Measurements from ENCODE around the gene PAWR.
"Not testable (repeated sequence)": the region's sequence is repeated elsewhere in the genome, so short reads cannot be mapped to it uniquely, and the experiment has no call there.

Gene PAWR

GRCh38 chr12:79644274-79645234, 46.2 kb downstream of the PAWR start:
- Histone ChIP-seq H3K36me3 (ENCODE audit: control insufficient read depth in 1 of 2, insufficient read depth in 2 of 2, low read length in 2 of 2) (no peaks in the 10 kb centered on the region), H3K4me3 (ENCODE audit: low read depth in 1 of 2, low read length in 2 of 2) (no peak overlapping the region)

GRCh38 chr12:79643821-79644220, 46.9 kb downstream of the PAWR start:
- H3K36me3 ChIP-seq (ENCODE audit: control insufficient read depth in 1 of 2, insufficient read depth in 2 of 2, low read length in 2 of 2) = no peaks in the 10 kb centered on the region
- H3K27ac ChIP-seq (ENCODE audit: low read length) = no peak overlapping the region
- no peak overlapping the region for H3K4me3 ChIP-seq (ENCODE audit: low read depth in 1 of 2, low read length in 2 of 2)
- H3K27me3 ChIP-seq (ENCODE audit: low read depth, low read length) = no peaks in the 10 kb centered on the region
- no peaks in the 10 kb centered on the region for H3K9me3 ChIP-seq (ENCODE audit: control insufficient read depth in 1 of 2, low read length in 2 of 2)
- peaks cover 0 to 21% of the 10 kb centered on the region in 2 donors for H3K4me1 ChIP-seq (ENCODE audit: control insufficient read depth in 1 of 2, insufficient read depth in 2 of 2, low read length in 2 of 2)

More at GRCh38 chr12:79644274-79645234, 46.2 kb downstream of the PAWR start:
- Histone ChIP-seq H3K27me3 (ENCODE audit: low read depth, low read length) (no peaks in the 10 kb centered on the region), H3K9me3 (ENCODE audit: control insufficient read depth in 1 of 2, low read length in 2 of 2) (no peaks in the 10 kb centered on the region), H3K4me1 (ENCODE audit: control insufficient read depth in 1 of 2, insufficient read depth in 2 of 2, low read length in 2 of 2) (peaks cover 0 to 21% of the 10 kb centered on the region in 2 donors), H3K27ac (ENCODE audit: low read length) (no peak overlapping the region)

GRCh38 chr12:79638490-79638889, 52.3 kb downstream of the PAWR start:
- no peaks in the 10 kb centered on the region for H3K36me3 ChIP-seq (ENCODE audit: control insufficient read depth in 1 of 2, insufficient read depth in 2 of 2, low read length in 2 of 2)
- H3K27ac ChIP-seq (ENCODE audit: low read length) = no peak overlapping the region
- no peak overlapping the region for H3K4me3 ChIP-seq (ENCODE audit: low read depth in 1 of 2, low read length in 2 of 2)

GRCh38 chr12:79637093-79637492, 53.7 kb downstream of the PAWR start:
- Histone ChIP-seq H3K4me1 (ENCODE audit: control insufficient read depth in 1 of 2, insufficient read depth in 2 of 2, low read length in 2 of 2) (no peaks in the 10 kb centered on the region), H3K9me3 (ENCODE audit: control insufficient read depth in 1 of 2, low read length in 2 of 2) (no peaks in the 10 kb centered on the region), H3K27me3 (ENCODE audit: low read depth, low read length) (no peaks in the 10 kb centered on the region), H3K4me3 (ENCODE audit: low read depth in 1 of 2, low read length in 2 of 2) (no peak overlapping the region), H3K27ac (ENCODE audit: low read length) (no peak overlapping the region), H3K36me3 (ENCODE audit: control insufficient read depth in 1 of 2, insufficient read depth in 2 of 2, low read length in 2 of 2) (no peaks in the 10 kb centered on the region)

More at GRCh38 chr12:79638490-79638889, 52.3 kb downstream of the PAWR start:
- H3K27me3 ChIP-seq (ENCODE audit: low read depth, low read length) = no peaks in the 10 kb centered on the region
- peaks cover 0 to 8% of the 10 kb centered on the region in 2 donors for H3K4me1 ChIP-seq (ENCODE audit: control insufficient read depth in 1 of 2, insufficient read depth in 2 of 2, low read length in 2 of 2)
- H3K9me3 ChIP-seq (ENCODE audit: control insufficient read depth in 1 of 2, low read length in 2 of 2) = no peaks in the 10 kb centered on the region

GRCh38 chr12:79635676-79636075, 55.1 kb downstream of the PAWR start:
- H3K4me1 ChIP-seq (ENCODE audit: control insufficient read depth in 1 of 2, insufficient read depth in 2 of 2, low read length in 2 of 2) = no peaks in the 10 kb centered on the region
- no peaks in the 10 kb centered on the region for H3K9me3 ChIP-seq (ENCODE audit: control insufficient read depth in 1 of 2, low read length in 2 of 2)

GRCh38 chr12:79634957-79635471, 55.8 kb downstream of the PAWR start:
- Histone ChIP-seq H3K36me3 (ENCODE audit: control insufficient read depth in 1 of 2, insufficient read depth in 2 of 2, low read length in 2 of 2) (no peaks in the 10 kb centered on the region), H3K27ac (ENCODE audit: low read length) (no peak overlapping the region), H3K9me3 (ENCODE audit: control insufficient read depth in 1 of 2, low read length in 2 of 2) (no peaks in the 10 kb centered on the region), H3K4me1 (ENCODE audit: control insufficient read depth in 1 of 2, insufficient read depth in 2 of 2, low read length in 2 of 2) (no peaks in the 10 kb centered on the region), H3K27me3 (ENCODE audit: low read depth, low read length) (no peaks in the 10 kb centered on the region), H3K4me3 (ENCODE audit: low read depth in 1 of 2, low read length in 2 of 2) (no peak overlapping the region)

More at GRCh38 chr12:79635676-79636075, 55.1 kb downstream of the PAWR start:
- Histone ChIP-seq H3K4me3 (ENCODE audit: low read depth in 1 of 2, low read length in 2 of 2) (no peak overlapping the region), H3K27me3 (ENCODE audit: low read depth, low read length) (no peaks in the 10 kb centered on the region), H3K27ac (ENCODE audit: low read length) (no peak overlapping the region), H3K36me3 (ENCODE audit: control insufficient read depth in 1 of 2, insufficient read depth in 2 of 2, low read length in 2 of 2) (no peaks in the 10 kb centered on the region)

- Histone ChIP-seq H3K27me3 (ENCODE audit: low read depth, low read length) (no peaks in the 10 kb centered on the region), H3K4me1 (ENCODE audit: control insufficient read depth in 1 of 2, insufficient read depth in 2 of 2, low read length in 2 of 2) (no peaks in the 10 kb centered on the region), H3K9me3 (ENCODE audit: control insufficient read depth in 1 of 2, low read length in 2 of 2) (no peaks in the 10 kb centered on the region), H3K4me3 (ENCODE audit: low read depth in 1 of 2, low read length in 2 of 2) (no peak overlapping the region), H3K27ac (ENCODE audit: low read length) (no peak overlapping the region), H3K36me3 (ENCODE audit: control insufficient read depth in 1 of 2, insufficient read depth in 2 of 2, low read length in 2 of 2) (no peaks in the 10 kb centered on the region)
Observed at GRCh38 chr12:79629561-79629960, 61.2 kb downstream of the PAWR start.

- H3K4me3 ChIP-seq (ENCODE audit: low read depth in 1 of 2, low read length in 2 of 2); H3K4me1 ChIP-seq (ENCODE audit: control insufficient read depth in 1 of 2, insufficient read depth in 2 of 2, low read length in 2 of 2); H3K27ac ChIP-seq (ENCODE audit: low read length); H3K27me3 ChIP-seq (ENCODE audit: low read depth, low read length); H3K36me3 ChIP-seq (ENCODE audit: control insufficient read depth in 1 of 2, insufficient read depth in 2 of 2, low read length in 2 of 2); H3K9me3 ChIP-seq (ENCODE audit: control insufficient read depth in 1 of 2, low read length in 2 of 2): not testable (repeated sequence)
Observed at GRCh38 chr12:79626735-79627134, 64.0 kb downstream of the PAWR start.

GRCh38 chr12:79624378-79624777, 66.4 kb downstream of the PAWR start:
- Histone ChIP-seq H3K4me3 (ENCODE audit: low read depth in 1 of 2, low read length in 2 of 2) (no peak overlapping the region), H3K9me3 (ENCODE audit: control insufficient read depth in 1 of 2, low read length in 2 of 2) (no peaks in the 10 kb centered on the region), H3K27me3 (ENCODE audit: low read depth, low read length) (no peaks in the 10 kb centered on the region), H3K36me3 (ENCODE audit: control insufficient read depth in 1 of 2, insufficient read depth in 2 of 2, low read length in 2 of 2) (peaks cover 0 to 7% of the 10 kb centered on the region in 2 donors), H3K27ac (ENCODE audit: low read length) (no peak overlapping the region), H3K4me1 (ENCODE audit: control insufficient read depth in 1 of 2, insufficient read depth in 2 of 2, low read length in 2 of 2) (no peaks in the 10 kb centered on the region)

GRCh38 chr12:79619872-79620562, 70.7 kb downstream of the PAWR start:
- H3K4me3 ChIP-seq (ENCODE audit: low read depth in 1 of 2, low read length in 2 of 2) = no peak overlapping the region
- H3K27me3 ChIP-seq (ENCODE audit: low read depth, low read length) = no peaks in the 10 kb centered on the region
- H3K9me3 ChIP-seq (ENCODE audit: control insufficient read depth in 1 of 2, low read length in 2 of 2) = no peaks in the 10 kb centered on the region
- H3K4me1 ChIP-seq (ENCODE audit: control insufficient read depth in 1 of 2, insufficient read depth in 2 of 2, low read length in 2 of 2) = no peaks in the 10 kb centered on the region
- H3K27ac ChIP-seq (ENCODE audit: low read length) = no peak overlapping the region
- peaks cover 0 to 7% of the 10 kb centered on the region in 2 donors for H3K36me3 ChIP-seq (ENCODE audit: control insufficient read depth in 1 of 2, insufficient read depth in 2 of 2, low read length in 2 of 2)

- H3K4me1 ChIP-seq (ENCODE audit: control insufficient read depth in 1 of 2, insufficient read depth in 2 of 2, low read length in 2 of 2) = peaks cover 0 to 3% of the 10 kb centered on the region in 2 donors
- peaks cover 0 to 7% of the 10 kb centered on the region in 2 donors for H3K36me3 ChIP-seq (ENCODE audit: control insufficient read depth in 1 of 2, insufficient read depth in 2 of 2, low read length in 2 of 2)
- no peaks in the 10 kb centered on the region for H3K27me3 ChIP-seq (ENCODE audit: low read depth, low read length)
- H3K27ac ChIP-seq (ENCODE audit: low read length) = no peak overlapping the region
- H3K9me3 ChIP-seq (ENCODE audit: control insufficient read depth in 1 of 2, low read length in 2 of 2) = no peaks in the 10 kb centered on the region
- H3K4me3 ChIP-seq (ENCODE audit: low read depth in 1 of 2, low read length in 2 of 2) = no peak overlapping the region
Observed at GRCh38 chr12:79618848-79619404, 71.8 kb downstream of the PAWR start.

Data from muscle layer of duodenum (tissue), 2 donors.